HepG2 (cell line): ENCODE data around the gene ZNF669. TPM values are rescaled to one million over a fixed set of nuclear protein-coding genes. Genes with fewer than 3 reads are reported as not detected.
A peak's percentile ranks its signal among the peaks of the same experiment; 100 is the strongest.

Experiments
- ATAC-seq: fragments of 200-7000 bp; cut with Tn5 transposase; 3 replicates; pipeline ENCODE4 v1.9.1; 2020; ENCODE audit warnings: mild to moderate bottlenecking, moderate library complexity
- BruUV-seq: library from RNA; stranded (reverse); fragments of 400-500 nt; replicated peaks from 2 replicates; lab custom pipeline; 2021; lab: Mats Ljungman, UMichigan
- CTCF ChIA-PET: fragments of 300-600 bp; formaldehyde crosslinking; extraction: SDS; loops from one replicate; lab custom pipeline; 2021; ENCODE audit warnings: low total read pairs, inconsistent platforms, low intra/inter-chr PET ratio; lab: Yijun Ruan, JAX
- POLR2A ChIA-PET: fragments of 350-600 bp; sonication (Branson Sonifier 250); formaldehyde crosslinking; loops from one replicate; lab custom pipeline; 2020; ENCODE audit warnings: antibody characterized with exemption, inconsistent platforms; lab: Yijun Ruan, JAX
- DNase-seq: peaks from one replicate; pipeline ENCODE4 v3.0.0-alpha.2; 2015; ENCODE audit warnings: low spot score
- FAIRE-seq: peaks from 3 replicates; lab custom pipeline; 2011; peaks lifted over from hg19 to GRCh38; lab: Jason Lieb, UNC
- H2AFZ ChIP-seq: one replicate; pipeline ENCODE4 v1.6.1; 2011; ENCODE audit warnings: low read length, inconsistent platforms
- H3K27ac ChIP-seq: fragments of 300-600 bp; 3 replicates; pipeline ENCODE4 v1.8.0; 2011; ENCODE audit warnings: mixed run types, mild to moderate bottlenecking, mixed read lengths, low read length, inconsistent platforms; ENCODE audit not compliant: insufficient read depth; ENCODE audit errors: extremely low read length
- H3K27me3 ChIP-seq, 2 experiments: fragments of 200-600 bp in 1 of 2; 2 replicates in 1 of 2; 3 replicates in 1 of 2; pipeline versions ENCODE4 v1.6.0 to v1.8.0; 2011; ENCODE audit warnings: low read length in 2 of 2, mild to moderate bottlenecking in 2 of 2, moderate library complexity in 2 of 2, inconsistent platforms in 1 of 2; ENCODE audit not compliant: insufficient read depth in 2 of 2, control insufficient read depth in 1 of 2
- H3K36me3 ChIP-seq, 2 experiments: fragments of 200-600 bp in 1 of 2; replicated peaks in 1 of 2; 2 replicates in 1 of 2; 3 replicates in 1 of 2; pipeline versions ENCODE4 v1.5.1 to v1.8.0; 2011; ENCODE audit warnings: low read length in 2 of 2, inconsistent platforms in 1 of 2; ENCODE audit not compliant: insufficient read depth in 2 of 2, control insufficient read depth in 1 of 2
- H3K4me1 ChIP-seq: 2 replicates; pipeline ENCODE4 v1.5.1; 2012; ENCODE audit warnings: low read length, inconsistent platforms; ENCODE audit not compliant: insufficient read depth
- H3K4me2 ChIP-seq: 2 replicates; pipeline ENCODE4 v1.6.0; 2011; ENCODE audit warnings: low read depth, low read length, inconsistent platforms
- H3K4me3 ChIP-seq, 3 experiments: fragments of 200-600 bp in 1 of 3; sonication (generic), shearing (Covaris generic) in 1 of 3; replicated peaks in 1 of 3; 2 replicates each; pipeline ENCODE4 v1.5.1; 2011 to 2016; ENCODE audit warnings: low read length in 3 of 3, inconsistent platforms in 2 of 3, low read depth in 2 of 3, mild to moderate bottlenecking in 2 of 3, control low read depth in 1 of 3, mixed read lengths in 1 of 3; ENCODE audit not compliant: insufficient read depth in 1 of 3
- H3K79me2 ChIP-seq: one replicate; pipeline ENCODE4 v1.6.1; 2011; ENCODE audit warnings: low read length, inconsistent platforms; ENCODE audit not compliant: insufficient read depth
- H3K9ac ChIP-seq: 2 replicates; pipeline ENCODE4 v1.6.0; 2011; ENCODE audit warnings: mild to moderate bottlenecking, low read depth, low read length, inconsistent platforms; ENCODE audit not compliant: insufficient read depth
- H3K9me3 ChIP-seq: 2 replicates; pipeline ENCODE4 v1.5.1; 2012; ENCODE audit warnings: mild to moderate bottlenecking, low read length
- H4K20me1 ChIP-seq: 2 replicates; pipeline ENCODE4 v1.6.0; 2011; ENCODE audit warnings: inconsistent platforms, mild to moderate bottlenecking, low read length, moderate library complexity; ENCODE audit not compliant: insufficient read depth
- AGO1 ChIP-seq: fragments of 200-400 bp; formaldehyde crosslinking; IDR thresholded peaks from 2 replicates; pipeline ENCODE4 v1.6.1; 2017; ENCODE audit warnings: mild to moderate bottlenecking, low read depth, low read length, moderate library complexity; ENCODE audit not compliant: poor library complexity, severe bottlenecking
- FOXA1 ChIP-seq, 2 experiments: fragments of 450-650 bp in 1 of 2; sonication (generic) in 1 of 2; formaldehyde crosslinking in 1 of 2; IDR thresholded peaks; 2 replicates each; pipeline versions ENCODE4 v1.4.0 to v1.6.1; 2016 to 2020; ENCODE audit warnings: missing genetic modification reagents in 1 of 2
- GATA4 ChIP-seq: sonication (generic); IDR thresholded peaks from 2 replicates; pipeline ENCODE4 v1.6.1; 2016; ENCODE audit warnings: antibody characterized with exemption, low read depth, borderline replicate concordance
- ISL2 ChIP-seq: sonication (generic); formaldehyde crosslinking; IDR thresholded peaks from 2 replicates; pipeline ENCODE4 v1.5.0; 2020; ENCODE audit warnings: missing genetic modification reagents
- MYNN ChIP-seq: sonication (generic); formaldehyde crosslinking; IDR thresholded peaks from 2 replicates; pipeline ENCODE4 v1.4.0; 2020; ENCODE audit warnings: mild to moderate bottlenecking, low read depth, missing genetic modification reagents
- PITX1 ChIP-seq: sonication (generic); formaldehyde crosslinking; IDR thresholded peaks from 2 replicates; pipeline ENCODE4 v1.5.1; 2020; ENCODE audit warnings: mild to moderate bottlenecking, missing genetic modification reagents
- POLR2G ChIP-seq: fragments of 200-400 bp; formaldehyde crosslinking; IDR thresholded peaks from 2 replicates; pipeline ENCODE4 v1.6.1; 2018; ENCODE audit warnings: mild to moderate bottlenecking, low read depth, low read length, moderate library complexity
- SMYD3 ChIP-seq: sonication (generic); formaldehyde crosslinking; IDR thresholded peaks from 2 replicates; pipeline ENCODE4 v1.8.1; 2023; ENCODE audit warnings: mild to moderate bottlenecking, missing genetic modification reagents
- TEAD2 ChIP-seq: sonication (generic); formaldehyde crosslinking; IDR thresholded peaks from 2 replicates; pipeline ENCODE4 v1.9.0; 2021; ENCODE audit warnings: missing genetic modification reagents
- XRCC5 ChIP-seq: fragments of 200-400 bp; formaldehyde crosslinking; optimal IDR thresholded peaks from 2 replicates; pipeline ENCODE3; 2017; ENCODE audit warnings: mild to moderate bottlenecking, low read length
- ZBTB3 ChIP-seq: sonication (generic); formaldehyde crosslinking; IDR thresholded peaks from 2 replicates; pipeline ENCODE4 v1.4.0; 2020; ENCODE audit warnings: low read depth, mild to moderate bottlenecking, moderate library complexity, missing genetic modification reagents, borderline replicate concordance
- ZNF264 ChIP-seq: sonication (generic); formaldehyde crosslinking; IDR thresholded peaks from 2 replicates; pipeline ENCODE4 v1.4.0; 2020; ENCODE audit warnings: missing genetic modification reagents
- ZSCAN12 ChIP-seq: sonication (generic); formaldehyde crosslinking; IDR thresholded peaks from 2 replicates; pipeline ENCODE4 v1.9.0; 2021; ENCODE audit warnings: mild to moderate bottlenecking, missing genetic modification reagents
- WGBS: methylation state at CpG from one replicate; pipeline ENCODE4 v1.1.6; 2017; ENCODE audit warnings: low lambda C conversion rate; 5-methylcytosine and 5-hydroxymethylcytosine counted together
- in situ Hi-C: cut with HindIII; loops from 2 replicates; pipeline ENCODE4 v1.10.0; 2017; ENCODE audit warnings: low pct_unique_long_range_greater_than_20kb; ENCODE audit not compliant: extremely low pct_ligation_motif_present
- intact Hi-C: fragments of 100-400 bp; cut with micrococcal nuclease; formaldehyde crosslinking; loops from one replicate; pipeline ENCODE4 v1.10.0; 2022; ENCODE audit not compliant: unreplicated experiment
- polyA plus RNA-seq, 8 experiments: library from polyadenylated mRNA; depleted of rRNA in 3 of 8; stranded (reverse) in 7 of 8; unstranded in 1 of 8; fragments of >200 nt; fragmentation: Illumina TruSeq in 4 of 8; extraction: Trizol in 4 of 8; gene quantifications; 2 replicates each; pipeline versions ENCODE4 v1.2.1 to v1.2.3, GENCODE V29; 2011 to 2016; ENCODE audit warnings: low read depth in 4 of 8, missing spikeins in 1 of 8, mixed read lengths in 1 of 8; ENCODE audit not compliant: insufficient read depth in 1 of 8
- total RNA-seq, 5 experiments: library from RNA; depleted of rRNA; stranded (reverse); fragments of >200 nt; fragmentation: Illumina TruSeq; extraction: Trizol; gene quantifications; 2 replicates each; pipeline ENCODE4 v1.2.3, GENCODE V29; 2016; ENCODE audit warnings: low read depth in 1 of 5

ZNF669 gene
- total and polyA plus RNA-seq, 2 of the 13 experiments (the other 11 are each of a cell fraction or from before 2014, with no cell fraction given): 3.1 to 14.6 TPM

DNA sequence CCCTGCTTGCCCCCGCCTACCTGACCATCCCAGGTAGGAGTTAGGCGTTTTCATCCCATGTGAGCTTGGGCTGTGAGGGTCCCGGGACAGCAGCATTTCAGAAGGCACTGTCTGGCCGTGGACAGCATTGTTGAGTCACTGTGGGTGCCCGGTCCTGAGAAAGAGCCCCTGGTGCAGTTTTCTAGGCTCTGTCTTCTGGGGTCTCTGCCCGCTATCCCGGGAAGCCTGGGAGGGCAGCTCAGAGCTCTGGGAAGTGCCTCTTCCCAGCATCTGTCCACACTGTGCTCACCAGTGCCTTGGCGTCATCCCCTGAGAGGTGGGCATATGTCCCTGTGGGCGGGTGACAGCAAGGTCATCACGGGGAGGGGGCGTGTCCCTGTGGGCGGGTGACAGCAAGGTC, 11.4 kb upstream of the ZNF669 start:
- POLR2A ChIA-PET: interaction anchor here (1.2 kb wide), 1 partner anchor 37 kb away, joined by 3 read pairs; the partner anchor contains the start of gene ZNF670
- BruUV-seq: no TSS peak
- WGBS: 39% methylated on average over 7 of the region's 12 CpGs
- CTCF ChIA-PET: no interaction called here
- Histone ChIP-seq H2AFZ (no peak overlapping the region), H3K4me1 (peaks cover 48% of the 10 kb centered on the region), H3K9ac (no peak overlapping the region), H3K27me3 (no peaks in the 10 kb centered on the region), H3K79me2 (peaks cover 4% of the 10 kb centered on the region), H3K27ac (no peak overlapping the region), H3K4me2 (peak overlapping the region; percentile 83), H3K36me3 (no peaks in the 10 kb centered on the region), H4K20me1 (no peaks in the 10 kb centered on the region), H3K4me3 (peak overlapping the region in 1 of 3 experiments; percentile 82; a peak in 1 of 6 replicates), H3K9me3 (no peaks in the 10 kb centered on the region)
- DNase-seq (no peak), FAIRE-seq (no peak), ATAC-seq (no peak)
- intact Hi-C loops (loop anchor here (10.0 kb wide), 2 partner anchors 181 to 211 kb away; partner anchors contain the start of gene AHCTF1), in situ Hi-C loops (no loop called here)
- TF ChIP-seq TEAD2: no peak
- TF ChIP-seq ZSCAN12 (CRISPR knock-in tag): no peak
- TF ChIP-seq ISL2: no peak
- no peak for TF ChIP-seq FOXA1 (IDR thresholded peaks at IDR 0.05)
- TF ChIP-seq FOXA1 (CRISPR knock-in tag; IDR thresholded peaks at IDR 0.05): no peak
- TF ChIP-seq POLR2G: no peak
- TF ChIP-seq ZNF264 (CRISPR knock-in tag): no peak
- TF ChIP-seq ZBTB3 (CRISPR knock-in tag): no peak
- TF ChIP-seq AGO1: no peak
- no peak for TF ChIP-seq SMYD3
- TF ChIP-seq GATA4: no peak
- TF ChIP-seq XRCC5: no peak
- TF ChIP-seq PITX1 (CRISPR knock-in tag): no peak
- no peak for TF ChIP-seq MYNN (CRISPR knock-in tag)
